GM19035 (cell line): ENCODE results near the gene TNS4.
A peak's percentile ranks its signal among the peaks of the same experiment; 100 is the strongest.

Experiments
- ATAC-seq: cut with Tn5 transposase; IDR thresholded peaks from one replicate; pipeline ENCODE4 v1.9.1; 2021; ENCODE audit not compliant: unreplicated experiment

The TNS4 gene

GRCh38 chr17:40517286-40517662 is 15.9 kb upstream of the TNS4 start:
- no peak for ATAC-seq

DNA sequence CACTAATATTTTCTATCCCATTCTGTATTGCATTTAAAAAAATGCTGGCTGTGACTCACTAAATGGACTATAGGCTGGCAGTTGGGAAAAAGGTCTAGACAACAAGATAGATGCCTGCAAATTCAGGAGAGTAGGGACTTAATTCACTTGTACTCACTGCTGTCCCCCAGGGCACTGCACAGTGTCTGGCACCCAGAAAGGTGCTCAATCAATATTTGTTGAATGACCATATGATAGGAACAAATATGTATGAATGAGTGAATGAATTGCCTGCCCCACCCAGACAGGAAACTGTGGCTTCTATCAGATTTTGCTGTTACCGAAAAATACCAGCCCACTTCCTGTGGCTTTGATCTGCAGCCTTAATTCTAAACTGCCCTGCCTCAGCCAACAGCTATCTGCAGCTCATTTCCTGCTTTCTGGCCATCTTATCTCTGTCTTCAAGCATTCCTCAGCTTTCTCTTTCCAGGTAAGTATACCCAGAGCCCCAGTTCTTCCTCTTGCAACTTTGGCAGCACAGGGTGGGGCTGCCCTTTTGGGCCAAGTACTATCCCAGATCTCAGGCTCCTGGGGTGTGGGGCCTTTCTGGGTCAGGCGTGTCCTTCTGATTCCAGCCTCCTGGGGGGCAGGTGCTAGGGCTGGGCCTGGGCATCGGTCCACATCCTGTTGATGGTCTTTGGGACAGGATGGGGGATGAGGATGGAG is 15.3 kb upstream of the TNS4 start:
- peak; percentile 65 for ATAC-seq

GRCh38 chr17:40515491-40516041 is 14.1 kb upstream of the TNS4 start:
- no peak for ATAC-seq

GRCh38 chr17:40515011-40515410 is 13.6 kb upstream of the TNS4 start:
- ATAC-seq: no peak

DNA sequence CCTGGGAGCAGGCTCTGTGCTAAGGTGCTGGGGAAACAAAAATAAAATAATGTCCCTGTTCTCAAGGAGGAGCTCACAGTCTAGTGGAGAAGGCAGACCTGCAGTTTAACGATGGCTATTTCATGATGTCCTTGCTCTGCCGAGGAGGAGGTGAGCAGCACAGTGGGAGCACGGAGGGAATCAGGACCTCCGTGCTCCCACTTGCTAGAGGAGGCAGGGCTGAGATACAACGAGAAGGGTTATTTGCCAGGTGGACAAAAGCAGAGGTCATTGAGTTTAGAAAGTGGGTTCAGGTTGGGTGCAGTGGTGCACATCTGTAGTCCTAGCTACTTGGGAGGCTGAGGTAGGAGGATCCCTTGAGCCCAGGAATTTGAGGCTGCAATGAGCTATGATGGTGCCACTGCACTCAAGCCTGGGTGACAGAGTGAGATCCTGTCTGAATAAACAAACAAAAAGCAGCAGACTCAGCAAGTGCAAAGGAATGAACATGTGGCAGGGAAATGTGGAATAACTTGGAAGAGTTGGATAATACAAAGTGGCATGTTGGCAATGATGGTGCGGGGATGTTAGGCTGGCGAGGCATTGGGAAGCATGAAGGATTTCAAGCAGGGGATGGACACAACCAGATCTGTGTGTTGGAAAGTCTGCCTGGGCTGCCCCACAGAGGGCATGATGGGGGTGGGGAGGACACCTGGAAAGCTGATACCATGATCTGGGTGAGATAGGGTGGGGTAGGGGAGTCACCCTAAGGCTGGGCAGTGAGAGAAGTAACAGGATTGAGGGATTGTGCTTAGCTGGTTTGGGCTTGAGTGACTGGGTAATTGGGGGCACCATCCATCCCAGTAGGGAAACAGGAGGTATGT is 12.8 kb upstream of the TNS4 start:
- ATAC-seq: no peak

DNA sequence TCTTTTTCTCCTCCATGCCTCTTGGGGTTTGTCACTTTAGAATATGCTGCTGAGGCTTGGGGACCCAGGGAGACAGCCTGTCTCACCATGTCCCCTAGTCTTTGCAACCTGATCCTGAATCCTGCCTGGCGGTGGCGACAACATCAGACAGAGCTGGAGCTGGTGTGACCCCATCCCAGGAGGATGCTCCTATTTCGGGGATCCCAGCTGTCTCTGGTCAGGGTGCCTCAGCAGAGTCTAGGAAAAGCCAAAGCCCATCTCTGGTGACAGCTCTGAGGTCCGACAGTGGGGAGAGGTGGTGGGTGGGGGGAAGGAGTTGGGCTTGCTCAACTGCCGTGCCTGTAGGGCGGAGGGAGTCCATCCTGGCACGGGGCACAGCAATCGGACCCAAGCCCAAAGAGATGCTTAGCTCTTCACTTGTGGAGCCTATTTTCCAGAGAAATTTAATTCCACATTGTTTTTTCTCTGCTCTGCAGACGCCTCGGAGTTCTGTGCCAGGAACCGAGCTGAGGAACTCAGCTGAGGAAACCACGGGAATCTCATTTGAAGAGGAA is 10.3 kb upstream of the TNS4 start:
- ATAC-seq: no peak

- no peak for ATAC-seq
Observed at GRCh38 chr17:40511136-40511535, 9.7 kb upstream of the TNS4 start.

- ATAC-seq: no peak
Observed at GRCh38 chr17:40510328-40510648, 8.9 kb upstream of the TNS4 start.

DNA sequence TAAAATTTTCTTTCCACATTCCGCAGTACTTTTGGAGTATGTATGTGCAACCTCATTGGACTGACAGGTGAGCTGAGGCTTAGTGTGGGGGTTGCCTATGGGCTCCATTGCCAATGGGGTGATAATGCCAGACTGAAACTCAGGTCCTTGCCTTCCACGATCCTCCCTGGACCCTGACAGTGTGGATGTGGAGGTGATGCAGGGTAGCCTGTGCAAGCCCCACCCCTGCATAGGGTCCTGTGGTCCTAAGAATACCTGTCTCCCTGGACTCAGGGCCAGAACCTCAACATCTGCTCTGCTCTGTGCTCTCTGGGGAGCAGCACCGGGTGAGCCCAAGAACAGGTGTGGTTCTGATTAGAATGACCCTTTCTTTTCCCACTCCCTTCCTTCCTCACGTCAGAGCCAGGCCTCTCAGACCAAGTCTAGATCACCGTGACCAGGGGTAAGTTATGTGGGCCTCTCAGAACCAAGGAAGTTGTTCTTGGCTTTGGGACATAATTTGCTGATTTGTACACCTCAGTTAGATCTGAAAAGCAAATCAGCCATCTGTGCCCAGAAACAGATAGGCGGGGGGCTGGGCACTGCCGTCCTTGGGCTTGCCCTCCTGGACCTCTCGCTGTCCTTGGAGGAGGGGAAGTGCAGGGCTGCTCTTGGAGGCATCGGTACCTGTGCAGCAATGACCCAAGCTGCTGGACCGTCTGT is 8.4 kb upstream of the TNS4 start:
- ATAC-seq: no peak

DNA sequence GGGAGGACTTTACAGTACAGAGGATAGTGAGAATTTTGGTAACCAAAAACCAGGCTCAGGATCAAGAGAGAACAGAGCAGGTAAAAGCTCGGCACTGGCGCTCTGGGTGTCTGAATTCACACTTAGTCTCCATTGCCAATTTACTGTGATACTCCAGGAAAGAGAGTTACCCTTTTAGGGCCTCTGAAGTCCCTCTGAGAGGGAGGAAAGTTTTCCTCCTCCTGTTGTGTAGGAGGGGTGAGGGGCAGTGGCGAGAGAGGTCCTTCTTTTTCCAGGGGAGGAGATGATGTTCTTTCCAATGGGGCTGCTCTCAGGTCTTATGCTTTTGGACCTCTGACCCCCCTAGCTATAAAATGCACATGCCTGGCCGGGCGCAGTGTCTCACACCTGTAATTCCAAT is 5.4 kb upstream of the TNS4 start:
- ATAC-seq: no peak

- ATAC-seq: no peak
Observed at GRCh38 chr17:40503154-40503553, 1.7 kb upstream of the TNS4 start.

DNA sequence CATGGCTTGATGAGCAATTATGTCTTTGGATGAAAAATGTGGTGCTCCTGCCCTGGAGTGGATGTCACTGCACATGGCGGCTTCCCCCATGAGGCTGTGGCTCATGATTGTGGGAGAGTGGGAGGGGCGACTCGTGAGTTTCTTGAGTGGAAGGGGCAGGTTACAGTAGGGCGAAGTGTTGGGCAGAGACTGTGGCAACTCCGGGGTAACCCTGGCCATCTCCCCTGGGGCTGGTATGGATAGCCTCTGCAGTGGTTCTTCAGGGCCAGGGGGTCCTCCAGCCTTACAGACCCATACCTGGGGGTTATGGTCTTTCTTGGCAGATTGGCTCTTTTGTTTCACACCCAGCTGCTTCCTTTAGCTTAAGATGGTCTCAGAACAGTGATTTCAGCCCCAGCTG is 1.3 kb upstream of the TNS4 start:
- ATAC-seq: no peak

DNA sequence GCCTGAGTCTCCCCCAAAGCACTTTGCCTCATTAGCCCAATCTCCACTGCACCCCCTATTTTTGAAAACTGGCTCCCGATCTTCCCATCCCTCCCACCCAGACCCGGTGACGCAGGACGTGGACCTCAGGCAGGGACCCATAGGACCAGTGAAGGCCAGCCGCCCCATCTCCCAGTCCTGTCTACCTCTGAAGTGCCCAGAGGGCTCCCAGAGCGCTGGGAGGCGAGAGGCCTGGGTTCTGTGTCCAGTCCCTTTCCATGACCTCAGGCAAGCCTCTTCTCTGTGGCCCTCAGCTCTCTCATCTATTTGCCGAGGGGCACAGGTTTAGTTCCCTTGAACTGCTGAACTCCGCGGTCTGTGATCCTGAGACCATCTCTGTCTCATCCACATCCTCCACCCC is 714 bp downstream of the TNS4 start:
- no peak for ATAC-seq

DNA sequence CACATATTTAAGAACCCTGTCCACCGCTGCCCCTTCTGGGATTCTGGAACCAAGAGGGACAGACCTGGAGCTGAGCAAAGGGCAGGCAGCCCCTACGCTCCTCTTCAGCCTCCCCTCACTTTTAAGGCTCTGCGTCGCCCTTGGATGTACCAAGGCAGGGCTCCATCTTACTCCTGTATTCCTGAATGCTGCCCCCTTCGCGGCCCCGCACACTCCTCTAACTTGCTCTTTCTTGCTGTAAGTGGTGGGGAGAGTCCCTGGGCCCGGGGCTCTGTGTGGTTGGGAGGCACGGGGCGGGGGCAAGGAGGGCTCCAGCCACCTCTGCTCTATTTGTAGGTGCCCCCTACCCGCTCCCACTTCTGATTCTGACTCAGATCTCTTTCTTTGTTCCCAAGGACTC is 1.2 kb downstream of the TNS4 start:
- ATAC-seq: no peak

DNA sequence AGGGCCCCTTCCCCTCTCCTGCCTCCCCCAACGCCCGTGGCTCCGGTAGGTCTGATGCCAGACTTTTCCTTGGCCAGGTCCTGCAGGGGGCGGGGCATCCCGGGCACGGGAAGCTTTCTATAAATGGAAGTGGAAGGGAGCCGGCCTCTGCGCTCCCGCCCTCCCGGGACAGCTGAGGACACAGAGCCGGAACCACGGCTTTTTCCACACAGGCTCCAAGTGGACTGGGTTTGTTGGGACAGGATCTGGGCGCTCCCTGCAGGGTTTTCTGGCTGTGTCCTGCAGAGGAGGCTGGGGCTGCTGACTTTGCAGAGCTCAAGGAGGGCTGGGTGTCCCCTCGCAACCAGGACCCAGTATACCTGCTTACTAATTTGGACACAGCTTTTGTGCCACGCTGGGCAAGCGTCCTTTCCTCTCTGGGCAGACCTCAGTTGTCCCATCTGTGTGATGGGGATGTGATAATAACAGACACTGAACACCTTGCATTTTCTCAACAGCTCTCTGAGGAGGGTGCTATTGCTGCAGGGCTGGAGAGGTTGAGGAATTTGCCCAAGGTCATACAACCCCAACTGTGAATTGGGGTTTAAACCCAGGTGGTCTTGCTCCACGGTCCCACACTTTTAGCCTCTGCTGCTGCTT is 1.8 kb downstream of the TNS4 start:
- no peak for ATAC-seq

DNA sequence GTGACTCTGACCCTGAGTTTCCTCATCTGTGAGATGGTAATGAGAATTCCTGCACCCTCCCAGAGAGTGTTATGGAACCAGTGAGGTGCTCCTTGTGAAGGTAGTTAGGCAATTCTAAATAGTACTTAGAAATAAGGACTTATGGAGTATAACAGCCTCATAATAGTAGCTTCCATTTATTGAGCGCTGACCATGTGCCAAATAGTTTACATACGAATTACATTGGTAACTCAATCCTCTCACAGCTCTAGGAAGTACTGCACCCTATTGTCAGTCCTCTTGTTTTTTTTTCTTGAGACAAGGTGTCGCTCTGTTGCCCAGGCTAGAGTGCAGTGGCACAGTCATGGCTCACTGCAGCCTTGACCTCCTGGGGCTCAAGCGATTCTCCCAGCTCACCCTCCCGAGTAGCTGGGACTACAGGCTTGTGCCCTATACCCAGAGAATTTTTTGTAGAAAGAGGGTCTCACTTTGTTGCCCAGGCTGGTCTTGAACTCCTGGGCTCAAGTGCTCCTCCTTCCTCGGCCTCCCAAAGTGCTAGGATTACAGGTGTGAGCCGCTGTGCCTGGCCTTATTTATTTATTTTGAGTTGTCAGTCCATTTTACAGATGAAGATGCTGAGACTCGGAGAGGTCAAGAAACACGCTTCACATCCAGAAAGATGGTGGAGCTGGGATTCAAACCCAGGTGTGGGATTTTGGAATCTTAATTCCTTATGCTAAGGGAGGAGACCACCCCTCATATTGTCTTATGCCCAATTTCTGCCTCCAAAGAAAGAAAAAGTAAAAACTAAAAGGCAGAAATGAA is 2.9 kb downstream of the TNS4 start:
- ATAC-seq: no peak

GRCh38 chr17:40497695-40498094 is 3.7 kb downstream of the TNS4 start:
- ATAC-seq: no peak

GRCh38 chr17:40496634-40497420 is 4.6 kb downstream of the TNS4 start:
- ATAC-seq: no peak

DNA sequence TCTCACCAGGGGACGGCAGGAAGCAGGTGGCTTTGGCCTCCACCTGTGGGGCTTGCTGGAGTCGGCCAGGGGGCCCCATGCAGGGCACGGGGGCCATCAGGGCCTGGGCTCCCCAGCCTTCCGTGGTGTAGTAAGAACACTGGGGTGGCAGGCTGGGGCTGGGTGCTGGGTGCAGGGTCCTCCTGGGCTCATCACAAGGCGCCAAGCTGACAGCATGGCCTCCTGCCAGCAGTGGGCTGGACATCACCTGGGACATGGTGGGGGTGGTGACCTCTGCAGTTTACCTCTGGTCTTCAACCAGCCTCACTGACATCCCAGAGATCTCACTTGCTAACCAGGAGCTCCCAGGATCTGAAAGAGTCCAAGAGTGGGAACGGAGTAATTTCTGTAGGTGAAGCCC is 5.3 kb downstream of the TNS4 start:
- no peak for ATAC-seq
